OCI-LY7 (cell line): ENCODE data around the gene CENPH.

ENCODE experiments used
- CTCF ChIP-seq: fragments of 200-600 bp; sonication (generic); conservative IDR thresholded peaks from 2 replicates; pipeline ENCODE4 v1.5.1; 2014; ENCODE audit warnings: mild to moderate bottlenecking, antibody characterized with exemption, low read length, moderate library complexity, mixed read lengths
- EZH2phosphoT487 ChIP-seq: fragments of 200-600 bp; sonication (generic); IDR thresholded peaks from 2 replicates; pipeline ENCODE4 v1.6.1; 2018; ENCODE audit warnings: low read depth, borderline replicate concordance, mild to moderate bottlenecking, mixed run types, antibody characterized with exemption, low read length, moderate library complexity, mixed read lengths

- TF ChIP-seq EZH2phosphoT487 (no peak), CTCF (no peak)
Measured at GRCh38 chr5:69242215-69242927, 53.0 kb downstream of the CENPH start.
